GM21367 (cell line): Measurements from ENCODE around the gene CATSPERD.
"Not testable (repeated sequence)": the region's sequence is repeated elsewhere in the genome, so short reads cannot be mapped to it uniquely, and the experiment has no call there.

ENCODE experiments used
- ATAC-seq: cut with Tn5 transposase; IDR thresholded peaks from one replicate; pipeline ENCODE4 v1.9.1; 2021; ENCODE audit not compliant: unreplicated experiment

CATSPERD gene

GRCh38 chr19:5719274-5719960, 1.0 kb upstream of the CATSPERD start:
- ATAC-seq: peak; percentile 2

- no peak for ATAC-seq
These were observed 7.1 kb downstream of the CATSPERD start for GRCh38 chr19:5727453-5728050.

DNA sequence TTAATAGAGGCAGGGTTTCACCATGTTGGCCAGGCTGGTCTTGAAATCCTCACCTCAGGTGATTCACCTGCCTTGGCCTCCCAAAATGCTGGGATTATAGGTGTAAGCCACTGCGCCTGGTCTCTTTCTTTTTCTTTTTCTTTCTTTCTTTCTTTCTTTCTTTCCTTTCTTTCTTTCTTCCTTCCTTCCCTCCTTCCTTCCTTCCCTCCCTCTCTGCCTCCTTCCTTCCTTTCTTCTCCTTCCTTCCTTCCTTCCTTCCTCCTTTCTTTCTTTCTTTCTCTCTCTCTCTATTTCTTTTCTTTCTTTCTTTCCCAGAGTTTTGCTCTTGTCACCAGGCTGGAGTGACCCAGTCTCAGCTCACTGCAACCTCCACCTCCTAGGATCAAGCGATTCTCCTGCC, 12.7 kb downstream of the CATSPERD start:
- ATAC-seq: not testable (repeated sequence)

DNA sequence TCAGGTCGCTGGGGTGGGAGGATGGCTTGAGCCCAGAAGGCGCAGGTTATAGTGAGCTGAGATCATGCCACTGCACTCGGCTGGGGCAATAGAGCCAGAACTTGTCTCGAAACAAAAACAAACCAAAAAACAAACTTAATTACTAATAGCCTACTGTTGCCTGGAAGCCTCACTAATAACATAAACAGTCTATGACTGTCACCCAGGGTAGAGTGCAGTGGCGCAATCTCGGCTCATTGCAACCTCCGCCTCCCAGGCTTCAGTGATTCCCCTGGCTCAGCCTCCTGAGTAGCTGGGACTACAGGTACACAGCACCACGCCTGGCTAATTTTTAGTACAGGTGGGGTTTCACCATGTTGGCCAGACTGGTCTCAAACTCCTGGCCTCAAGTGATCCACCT, 18.0 kb downstream of the CATSPERD start:
- no peak for ATAC-seq

GRCh38 chr19:5742051-5742450, 21.6 kb downstream of the CATSPERD start:
- ATAC-seq: no peak

GRCh38 chr19:5743630-5744029, 23.2 kb downstream of the CATSPERD start:
- ATAC-seq: no peak

- ATAC-seq: not testable (repeated sequence)
These were observed 24.6 kb downstream of the CATSPERD start for GRCh38 chr19:5744999-5745398.

DNA sequence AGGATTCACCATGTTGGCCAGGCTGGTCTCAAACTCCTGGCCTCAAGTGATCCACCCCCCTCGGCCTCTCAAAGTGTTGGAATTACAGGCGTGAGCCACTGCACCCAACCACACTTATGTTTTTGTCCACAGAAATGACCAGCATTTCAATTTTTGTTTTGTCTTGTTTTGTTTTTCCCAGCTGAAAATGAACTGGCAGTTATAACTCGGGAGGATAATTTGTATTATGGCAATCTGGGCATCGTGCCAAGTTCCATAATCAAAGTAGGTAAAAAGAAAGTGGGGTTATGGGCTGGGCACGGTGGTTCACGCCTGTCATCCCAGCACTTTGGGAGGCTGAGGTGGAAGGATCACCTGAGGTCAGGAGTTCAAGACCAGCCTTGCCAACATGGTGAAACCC, 28.5 kb downstream of the CATSPERD start:
- not testable (repeated sequence) for ATAC-seq

GRCh38 chr19:5749505-5749904, 29.1 kb downstream of the CATSPERD start:
- no peak for ATAC-seq

DNA sequence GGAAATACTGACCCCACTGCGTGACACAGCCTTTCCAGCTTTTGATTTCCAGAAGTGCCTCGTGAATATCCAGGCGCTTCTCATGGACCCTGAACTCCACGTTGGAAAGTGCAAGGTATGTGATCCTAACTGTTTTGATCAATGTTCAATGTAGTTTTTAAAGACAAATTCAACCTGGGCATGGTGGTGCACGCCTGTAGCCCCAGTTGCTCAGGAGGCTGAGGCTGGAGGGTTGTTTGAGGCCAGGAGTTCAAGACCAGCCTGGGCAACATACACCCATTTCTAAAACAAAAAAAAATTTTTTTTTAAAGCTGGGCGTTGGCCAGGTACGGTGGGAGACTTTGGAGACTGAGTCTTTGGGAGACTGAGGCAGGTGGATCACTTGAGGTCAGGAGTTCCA, 31.3 kb downstream of the CATSPERD start:
- no peak for ATAC-seq

GRCh38 chr19:5753743-5754142, 33.3 kb downstream of the CATSPERD start:
- ATAC-seq: no peak

DNA sequence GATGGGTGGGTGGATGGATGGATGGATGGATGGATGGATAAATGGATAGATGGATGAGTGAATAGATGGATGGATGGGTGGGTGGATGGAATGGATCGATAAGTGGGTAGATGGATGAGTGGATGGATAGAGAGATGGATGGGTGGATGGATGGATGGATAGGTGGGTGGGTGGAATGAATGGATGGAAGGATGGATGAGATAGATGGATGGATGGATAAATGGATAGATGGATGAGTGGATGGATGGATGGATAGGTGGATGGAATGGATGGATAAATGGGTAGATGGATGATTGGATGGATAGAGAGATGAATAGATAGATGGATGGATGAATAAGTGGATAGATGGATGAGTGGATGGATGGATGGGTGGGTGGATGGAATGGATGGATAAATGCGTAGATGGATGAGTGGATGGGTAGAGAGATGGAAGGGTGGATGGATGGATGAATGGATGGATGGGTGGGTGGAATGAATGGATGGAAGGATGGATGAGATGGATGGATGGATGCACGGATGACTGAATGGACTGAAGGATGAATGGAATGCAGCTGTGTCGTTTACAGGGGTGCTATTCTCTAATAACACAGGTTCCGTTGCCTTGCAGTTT, 42.3 kb downstream of the CATSPERD start:
- no peak for ATAC-seq

GRCh38 chr19:5765220-5765619, 44.8 kb downstream of the CATSPERD start:
- ATAC-seq: no peak

GRCh38 chr19:5767949-5768348, 47.5 kb downstream of the CATSPERD start:
- no peak for ATAC-seq

DNA sequence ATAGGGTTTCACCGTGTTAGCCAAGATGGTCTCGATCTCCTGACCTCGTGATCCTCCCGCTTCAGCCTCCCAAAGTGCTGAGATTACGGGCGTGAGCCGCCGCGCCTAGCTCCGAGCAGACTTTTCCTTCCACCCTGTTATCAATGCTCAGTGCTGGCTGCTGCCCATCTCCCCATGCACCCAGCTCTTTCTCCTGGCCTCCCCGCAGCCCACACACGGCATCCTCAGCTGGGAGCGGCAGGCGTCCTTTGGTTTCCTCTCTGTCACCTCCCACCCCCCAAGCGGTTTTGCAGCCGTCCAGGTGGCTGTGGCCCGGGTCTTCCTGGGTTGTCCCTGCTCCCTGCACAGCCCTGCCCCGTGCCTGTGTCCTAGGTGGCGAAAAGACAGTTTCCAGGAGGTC, 52.0 kb downstream of the CATSPERD start:
- no peak for ATAC-seq

DNA sequence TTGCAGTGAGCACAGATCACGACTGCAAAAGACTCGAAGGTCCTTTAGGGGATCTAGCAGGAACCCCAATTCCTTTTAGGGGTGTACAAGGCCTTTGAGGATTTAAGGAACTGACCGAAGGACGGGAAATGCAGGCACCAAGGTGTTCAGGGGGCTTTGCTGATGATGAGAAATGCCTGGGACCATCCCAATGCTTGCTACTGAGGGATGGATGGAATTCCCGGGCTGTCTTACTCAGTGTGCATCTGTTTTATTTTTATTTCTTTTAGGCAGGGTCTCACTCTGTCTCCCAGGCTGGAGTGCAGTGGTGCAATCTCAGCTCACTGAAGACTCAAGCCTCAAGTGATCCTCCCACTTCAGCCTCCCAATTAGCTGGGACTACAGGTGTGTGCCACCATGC, 52.8 kb downstream of the CATSPERD start:
- ATAC-seq: no peak

- ATAC-seq: no peak
These were observed 54.5 kb downstream of the CATSPERD start for GRCh38 chr19:5774921-5775320.

GRCh38 chr19:5775668-5776309, 55.4 kb downstream of the CATSPERD start:
- no peak for ATAC-seq

- ATAC-seq: no peak
These were observed 58.0 kb downstream of the CATSPERD start for GRCh38 chr19:5778402-5778801.

DNA sequence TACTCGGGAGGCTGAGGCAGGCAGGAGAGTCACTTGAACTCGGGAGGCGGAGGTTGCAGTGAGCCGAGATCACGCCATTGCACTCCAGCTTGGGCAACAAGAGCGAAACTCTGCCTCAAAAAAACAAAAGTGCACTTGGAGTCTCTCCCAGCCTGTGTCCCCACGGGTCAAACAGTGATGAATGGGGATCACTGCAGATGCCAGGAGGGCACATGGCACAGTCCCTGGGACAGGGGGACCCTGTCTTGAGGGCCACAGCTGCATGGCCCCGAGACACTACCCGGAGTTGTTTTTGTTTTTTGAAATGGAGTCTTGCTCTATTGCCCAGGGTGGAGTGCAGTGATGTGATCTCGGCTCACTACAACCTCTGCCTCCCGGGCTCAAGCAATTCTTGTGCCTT, 60.5 kb downstream of the CATSPERD start:
- not testable (repeated sequence) for ATAC-seq

DNA sequence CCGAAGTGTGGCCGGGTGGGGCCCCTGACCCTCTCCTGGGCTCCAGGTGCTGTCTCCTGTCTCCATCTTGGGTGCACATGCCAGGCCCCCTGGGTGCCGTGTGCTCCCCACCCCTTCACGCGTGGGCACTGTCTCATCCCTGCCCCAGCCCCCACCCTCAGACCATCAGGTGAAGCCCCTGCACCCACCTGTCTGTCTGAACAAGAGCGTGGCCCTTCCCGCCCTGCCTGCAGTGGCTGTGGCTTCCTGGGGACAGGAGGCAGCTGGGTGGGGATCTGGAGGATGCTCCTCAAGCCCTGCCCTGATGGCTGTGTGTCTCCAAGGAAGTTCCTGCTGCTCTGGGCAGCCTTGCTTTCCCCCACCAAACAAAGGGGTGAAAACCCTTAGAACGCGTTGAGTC, 61.9 kb downstream of the CATSPERD start:
- ATAC-seq: no peak
